Measurements from ENCODE around the gene FRMD5.

The FRMD5 gene

DNA sequence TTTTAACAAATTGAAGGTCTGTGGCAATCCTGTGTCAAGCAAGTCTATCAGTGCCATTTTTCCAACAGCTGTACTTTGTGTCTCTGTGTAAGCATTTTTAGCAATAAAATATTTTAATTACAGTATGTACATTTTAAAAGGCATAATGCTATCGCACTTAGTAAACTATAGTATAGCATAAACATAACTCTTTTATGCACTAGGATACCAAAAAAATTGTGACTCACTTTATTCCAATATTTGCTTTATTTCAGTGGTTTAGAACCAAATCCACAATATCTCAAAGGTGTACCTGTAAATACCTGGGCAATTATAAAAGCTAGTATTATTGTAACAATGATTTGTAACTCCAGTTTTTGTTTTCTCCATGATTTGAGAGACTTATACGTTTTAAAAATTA, 46.5 kb downstream of the FRMD5 start:
- H4K20me1 ChIP-seq (ENCODE audit: insufficient read depth, low read length) = no peaks in the 10 kb centered on the region
- H3F3A ChIP-seq (ENCODE audit: insufficient read depth, low read length) = no peaks in the 10 kb centered on the region
- no peaks in the 10 kb centered on the region for H3K9me2 ChIP-seq (replicated peaks; ENCODE audit: insufficient read depth, low read length)
- H3K4me3 ChIP-seq (ENCODE audit: low read length) = no peak overlapping the region
- H3K4me1 ChIP-seq (ENCODE audit: low read length) = no peaks in the 10 kb centered on the region
- no peak overlapping the region for H2AFZ ChIP-seq (ENCODE audit: low read length)
- H3K36me3 ChIP-seq (replicated peaks; ENCODE audit: insufficient read depth, low read length) = no peaks in the 10 kb centered on the region
- TF ChIP-seq EZH2 (optimal IDR thresholded peaks at IDR 0.05; ENCODE audit: low read depth, low read length) (no peak), EZH2phosphoT487 (IDR thresholded peaks at IDR 0.05; ENCODE audit: low read length) (no peak)
- TF ChIP-seq, protein P1, sequence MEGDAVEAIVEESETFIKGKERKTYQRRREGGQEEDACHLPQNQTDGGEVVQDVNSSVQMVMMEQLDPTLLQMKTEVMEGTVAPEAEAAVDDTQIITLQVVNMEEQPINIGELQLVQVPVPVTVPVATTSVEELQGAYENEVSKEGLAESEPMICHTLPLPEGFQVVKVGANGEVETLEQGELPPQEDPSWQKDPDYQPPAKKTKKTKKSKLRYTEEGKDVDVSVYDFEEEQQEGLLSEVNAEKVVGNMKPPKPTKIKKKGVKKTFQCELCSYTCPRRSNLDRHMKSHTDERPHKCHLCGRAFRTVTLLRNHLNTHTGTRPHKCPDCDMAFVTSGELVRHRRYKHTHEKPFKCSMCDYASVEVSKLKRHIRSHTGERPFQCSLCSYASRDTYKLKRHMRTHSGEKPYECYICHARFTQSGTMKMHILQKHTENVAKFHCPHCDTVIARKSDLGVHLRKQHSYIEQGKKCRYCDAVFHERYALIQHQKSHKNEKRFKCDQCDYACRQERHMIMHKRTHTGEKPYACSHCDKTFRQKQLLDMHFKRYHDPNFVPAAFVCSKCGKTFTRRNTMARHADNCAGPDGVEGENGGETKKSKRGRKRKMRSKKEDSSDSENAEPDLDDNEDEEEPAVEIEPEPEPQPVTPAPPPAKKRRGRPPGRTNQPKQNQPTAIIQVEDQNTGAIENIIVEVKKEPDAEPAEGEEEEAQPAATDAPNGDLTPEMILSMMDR (IDR thresholded peaks at IDR 0.05; ENCODE audit: low read length) = no peak
- H3K27me3 ChIP-seq (replicated peaks; ENCODE audit: insufficient read depth, low read length) = no peaks in the 10 kb centered on the region
- DNase-seq = no peak
- H3K9ac ChIP-seq (ENCODE audit: low read length) = no peak overlapping the region
- no peak overlapping the region for H3K4me2 ChIP-seq (ENCODE audit: low read depth, low read length)
- no peaks in the 10 kb centered on the region for H3K9me3 ChIP-seq (replicated peaks; ENCODE audit: insufficient read depth, low read length)
- H3K79me2 ChIP-seq (ENCODE audit: low read length) = no peaks in the 10 kb centered on the region
- H3K27ac ChIP-seq (ENCODE audit: low read length) = no peak overlapping the region

DNA sequence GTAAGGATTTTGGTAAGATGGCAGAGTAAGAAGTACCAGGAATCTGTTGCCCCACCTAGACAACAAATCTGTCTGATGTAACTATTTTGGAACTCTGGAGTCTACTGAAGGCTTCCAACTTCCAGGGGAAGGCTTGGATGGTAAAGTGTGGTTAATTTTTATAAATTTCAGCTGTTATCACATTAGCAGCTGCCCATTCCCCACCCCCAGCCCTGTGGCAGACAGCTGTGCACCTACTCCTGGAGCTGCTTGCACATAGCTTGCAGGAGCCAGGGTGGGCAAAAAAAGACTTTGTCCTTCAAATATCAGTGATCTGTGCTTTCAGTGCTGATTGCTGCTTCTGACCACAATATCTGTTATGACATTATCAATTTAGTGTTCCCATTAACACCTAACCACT, 47.4 kb downstream of the FRMD5 start:
- no peak overlapping the region for H3K4me2 ChIP-seq (ENCODE audit: low read depth, low read length)
- no peak overlapping the region for H3K9ac ChIP-seq (ENCODE audit: low read length)
- no peaks in the 10 kb centered on the region for H4K20me1 ChIP-seq (ENCODE audit: insufficient read depth, low read length)
- H3K4me1 ChIP-seq (ENCODE audit: low read length) = no peaks in the 10 kb centered on the region
- TF ChIP-seq, protein P1 (IDR thresholded peaks at IDR 0.05; ENCODE audit: low read length) = no peak
- TF ChIP-seq EZH2phosphoT487 (IDR thresholded peaks at IDR 0.05; ENCODE audit: low read length) (no peak), EZH2 (optimal IDR thresholded peaks at IDR 0.05; ENCODE audit: low read depth, low read length) (no peak)
- no peak overlapping the region for H3K4me3 ChIP-seq (ENCODE audit: low read length)
- no peaks in the 10 kb centered on the region for H3K27me3 ChIP-seq (replicated peaks; ENCODE audit: insufficient read depth, low read length)
- no peak overlapping the region for H2AFZ ChIP-seq (ENCODE audit: low read length)
- H3K36me3 ChIP-seq (replicated peaks; ENCODE audit: insufficient read depth, low read length) = no peaks in the 10 kb centered on the region
- H3K27ac ChIP-seq (ENCODE audit: low read length) = no peak overlapping the region
- DNase-seq = no peak
- H3K9me2 ChIP-seq (replicated peaks; ENCODE audit: insufficient read depth, low read length) = no peaks in the 10 kb centered on the region
- no peaks in the 10 kb centered on the region for H3K9me3 ChIP-seq (replicated peaks; ENCODE audit: insufficient read depth, low read length)
- no peaks in the 10 kb centered on the region for H3F3A ChIP-seq (ENCODE audit: insufficient read depth, low read length)
- H3K79me2 ChIP-seq (ENCODE audit: low read length) = no peaks in the 10 kb centered on the region

GRCh38 chr15:44145495-44145894, 49.6 kb downstream of the FRMD5 start:
- Histone ChIP-seq H3K27me3 (replicated peaks; ENCODE audit: insufficient read depth, low read length) (no peaks in the 10 kb centered on the region), H3K79me2 (ENCODE audit: low read length) (no peaks in the 10 kb centered on the region), H3K27ac (ENCODE audit: low read length) (no peak overlapping the region), H3K9me2 (replicated peaks; ENCODE audit: insufficient read depth, low read length) (no peaks in the 10 kb centered on the region), H3K4me2 (ENCODE audit: low read depth, low read length) (no peak overlapping the region), H4K20me1 (ENCODE audit: insufficient read depth, low read length) (no peaks in the 10 kb centered on the region), H3F3A (ENCODE audit: insufficient read depth, low read length) (no peaks in the 10 kb centered on the region), H3K9me3 (replicated peaks; ENCODE audit: insufficient read depth, low read length) (no peaks in the 10 kb centered on the region), H3K36me3 (replicated peaks; ENCODE audit: insufficient read depth, low read length) (no peaks in the 10 kb centered on the region), H2AFZ (ENCODE audit: low read length) (no peak overlapping the region), H3K4me1 (ENCODE audit: low read length) (no peaks in the 10 kb centered on the region), H3K9ac (ENCODE audit: low read length) (no peak overlapping the region), H3K4me3 (ENCODE audit: low read length) (no peak overlapping the region)
- DNase-seq = no peak
- TF ChIP-seq EZH2phosphoT487 (IDR thresholded peaks at IDR 0.05; ENCODE audit: low read length) = no peak

DNA sequence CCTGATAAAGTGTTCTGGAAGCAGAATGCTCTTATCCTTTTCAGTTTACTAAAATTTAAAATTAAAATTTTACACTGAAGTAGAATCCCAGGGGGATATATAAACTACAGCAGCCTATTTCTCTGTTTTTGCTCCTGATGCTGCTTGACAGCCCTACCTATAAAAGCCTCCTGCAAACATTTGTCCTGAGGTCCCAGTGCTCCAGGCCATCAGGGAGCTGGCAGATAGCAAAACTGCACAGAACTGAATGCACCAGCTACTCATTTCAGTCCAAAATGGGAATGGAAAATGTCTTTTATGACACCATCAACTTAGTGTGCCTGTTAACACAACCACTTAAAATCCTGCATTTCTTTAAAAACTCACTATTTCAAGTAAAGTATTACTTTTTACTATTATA, 50.1 kb downstream of the FRMD5 start:
- TF ChIP-seq EZH2phosphoT487 (IDR thresholded peaks at IDR 0.05; ENCODE audit: low read length) (no peak), EZH2 (optimal IDR thresholded peaks at IDR 0.05; ENCODE audit: low read depth, low read length) (no peak)
- TF ChIP-seq, protein P1 (IDR thresholded peaks at IDR 0.05; ENCODE audit: low read length) = no peak
- Histone ChIP-seq H3K79me2 (ENCODE audit: low read length) (no peaks in the 10 kb centered on the region), H3K27ac (ENCODE audit: low read length) (no peak overlapping the region), H2AFZ (ENCODE audit: low read length) (no peak overlapping the region), H3K36me3 (replicated peaks; ENCODE audit: insufficient read depth, low read length) (no peaks in the 10 kb centered on the region), H3K27me3 (replicated peaks; ENCODE audit: insufficient read depth, low read length) (no peaks in the 10 kb centered on the region), H4K20me1 (ENCODE audit: insufficient read depth, low read length) (no peaks in the 10 kb centered on the region), H3K4me2 (ENCODE audit: low read depth, low read length) (no peak overlapping the region), H3K9me3 (replicated peaks; ENCODE audit: insufficient read depth, low read length) (no peaks in the 10 kb centered on the region), H3K4me3 (ENCODE audit: low read length) (no peak overlapping the region), H3K4me1 (ENCODE audit: low read length) (no peaks in the 10 kb centered on the region), H3K9ac (ENCODE audit: low read length) (no peak overlapping the region), H3K9me2 (replicated peaks; ENCODE audit: insufficient read depth, low read length) (no peaks in the 10 kb centered on the region), H3F3A (ENCODE audit: insufficient read depth, low read length) (no peaks in the 10 kb centered on the region)
- no peak for DNase-seq

All from MM.1S (cell line).